HepG2 (cell line): ENCODE results near the gene PPP1R3C.

Experiments
- ATF7 ChIP-seq, 2 experiments: fragments of 450-650 bp in 1 of 2; sonication (generic) in 1 of 2; formaldehyde crosslinking in 1 of 2; IDR thresholded peaks; 2 replicates each; pipeline versions ENCODE4 v1.4.0 to v1.6.1; 2016 to 2020; ENCODE audit warnings: antibody characterized with exemption in 1 of 2, mild to moderate bottlenecking in 1 of 2, missing genetic modification reagents in 1 of 2
- CTCF ChIP-seq: sonication (generic); formaldehyde crosslinking; IDR thresholded peaks from 2 replicates; pipeline ENCODE4 v1.5.0; 2020; ENCODE audit warnings: mild to moderate bottlenecking, missing genetic modification reagents, moderate library complexity
- ETV6 ChIP-seq: sonication (generic); formaldehyde crosslinking; conservative IDR thresholded peaks from 2 replicates; pipeline ENCODE4 v1.4.0; 2020; ENCODE audit warnings: missing genetic modification reagents
- JUNB ChIP-seq: sonication (generic); formaldehyde crosslinking; IDR thresholded peaks from 2 replicates; pipeline ENCODE4 v1.8.0; 2022; ENCODE audit warnings: missing genetic modification reagents, mild to moderate bottlenecking, borderline replicate concordance
- SRF ChIP-seq: IDR thresholded peaks from 2 replicates; pipeline ENCODE4 v1.6.1; 2011; ENCODE audit warnings: mild to moderate bottlenecking, low read depth, low read length, moderate library complexity
- USF2 ChIP-seq, 2 experiments: sonication (generic) in 1 of 2; formaldehyde crosslinking in 1 of 2; IDR thresholded peaks; 2 replicates each; pipeline versions ENCODE4 v1.5.1 to v1.6.1; 2011 to 2020; ENCODE audit warnings: borderline replicate concordance in 1 of 2, low read depth in 1 of 2, low read length in 1 of 2, mild to moderate bottlenecking in 1 of 2, missing genetic modification reagents in 1 of 2, moderate library complexity in 1 of 2
- ZFX ChIP-seq: sonication (generic); formaldehyde crosslinking; IDR thresholded peaks from 2 replicates; pipeline ENCODE4 v1.4.0; 2020; ENCODE audit warnings: mild to moderate bottlenecking, low read depth, missing genetic modification reagents, moderate library complexity
- ZNF24 ChIP-seq: fragments of 450-650 bp; IDR thresholded peaks from 2 replicates; pipeline ENCODE4 v1.6.1; 2017; ENCODE audit warnings: antibody characterized with exemption, mild to moderate bottlenecking
- ZNF253 ChIP-seq: sonication (generic); formaldehyde crosslinking; IDR thresholded peaks from 2 replicates; pipeline ENCODE4 v1.8.0; 2022; ENCODE audit warnings: mild to moderate bottlenecking, missing genetic modification reagents, borderline replicate concordance

DNA sequence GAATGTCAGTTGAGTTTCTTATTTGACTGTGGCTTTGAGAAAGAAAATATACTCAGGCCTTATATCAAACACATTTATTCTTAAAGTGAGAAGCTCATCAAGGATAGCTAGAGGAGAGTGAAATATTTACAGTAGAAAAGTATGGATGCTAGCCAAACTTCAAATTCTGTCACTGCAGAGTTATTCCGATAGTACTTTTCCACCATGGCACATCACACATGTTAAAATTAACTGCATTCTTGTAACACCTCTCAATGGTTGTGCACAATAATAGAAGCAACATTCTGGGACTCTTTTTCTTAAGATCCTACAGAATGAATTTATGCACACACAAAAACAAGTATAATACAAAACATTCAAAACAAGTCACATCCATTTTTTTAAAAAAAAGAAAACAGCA is 4.5 kb downstream of the PPP1R3C start:
- TF ChIP-seq JUNB (CRISPR knock-in tag), result no peak
- TF ChIP-seq USF2 (IDR thresholded peaks at IDR 0.05; ENCODE audit: low read depth, low read length), result no peak
- no peak for TF ChIP-seq USF2 (CRISPR knock-in tag; IDR thresholded peaks at IDR 0.05; ENCODE audit: borderline replicate concordance)
- TF ChIP-seq ETV6 (CRISPR knock-in tag), result no peak
- no peak for TF ChIP-seq ZNF253 (CRISPR knock-in tag)
- no peak for TF ChIP-seq CTCF (CRISPR knock-in tag)
- TF ChIP-seq ZNF24, result no peak
- TF ChIP-seq ZFX (CRISPR knock-in tag), result no peak
- TF ChIP-seq ATF7 (IDR thresholded peaks at IDR 0.05), result no peak
- TF ChIP-seq ATF7 (CRISPR knock-in tag; IDR thresholded peaks at IDR 0.05), result no peak
- TF ChIP-seq SRF, result no peak
